H9 (cell line): ENCODE results near the gene MGAT2. TPM values are rescaled to one million over a fixed set of nuclear protein-coding genes. Genes with fewer than 3 reads are reported as not detected.

Source experiments
- DNase-seq: peaks from one replicate; pipeline ENCODE4 v3.0.0-alpha.2; 2017
- H2AFZ ChIP-seq: one replicate; pipeline ENCODE4 v1.6.1; 2013; ENCODE audit warnings: mild to moderate bottlenecking, low read length, control low read depth, moderate library complexity
- H2AK5ac ChIP-seq: 2 replicates; pipeline ENCODE4 v1.6.1; 2013; ENCODE audit warnings: low read length, control low read depth, mixed read lengths; ENCODE audit not compliant: insufficient read length
- H2BK120ac ChIP-seq: one replicate; pipeline ENCODE4 v1.6.1; 2013; ENCODE audit warnings: low read depth, mild to moderate bottlenecking, low read length, control low read depth, inconsistent platforms; ENCODE audit not compliant: poor library complexity, severe bottlenecking
- H2BK12ac ChIP-seq: 2 replicates; pipeline ENCODE4 v1.6.1; 2013; ENCODE audit warnings: low read length, control low read depth, mixed read lengths, low read depth; ENCODE audit not compliant: insufficient read length
- H2BK15ac ChIP-seq: 2 replicates; pipeline ENCODE4 v1.6.1; 2013; ENCODE audit warnings: low read depth, low read length, control low read depth
- H2BK20ac ChIP-seq: one replicate; pipeline ENCODE4 v1.6.1; 2013; ENCODE audit warnings: low read depth, mild to moderate bottlenecking, low read length, control low read depth, inconsistent platforms; ENCODE audit not compliant: poor library complexity, severe bottlenecking
- H2BK5ac ChIP-seq: 2 replicates; pipeline ENCODE4 v1.6.1; 2013; ENCODE audit warnings: low read length, control low read depth, mixed read lengths; ENCODE audit not compliant: insufficient read length
- H3K14ac ChIP-seq: 2 replicates; pipeline ENCODE4 v1.6.1; 2013; ENCODE audit warnings: low read length, control low read depth; ENCODE audit not compliant: insufficient read depth
- H3K18ac ChIP-seq: 2 replicates; pipeline ENCODE4 v1.6.1; 2013; ENCODE audit warnings: low read depth, mild to moderate bottlenecking, mixed read lengths, low read length, control low read depth; ENCODE audit not compliant: insufficient read length
- H3K23ac ChIP-seq: 2 replicates; pipeline ENCODE4 v1.6.1; 2013; ENCODE audit warnings: low read length, control low read depth, mixed read lengths, low read depth; ENCODE audit not compliant: insufficient read length
- H3K23me2 ChIP-seq: 2 replicates; pipeline ENCODE4 v1.6.1; 2013; ENCODE audit warnings: low read depth, mild to moderate bottlenecking, mixed read lengths, low read length, control low read depth; ENCODE audit not compliant: insufficient read length, poor library complexity, severe bottlenecking
- H3K27ac ChIP-seq: 2 replicates; pipeline ENCODE4 v1.5.1; 2013; ENCODE audit warnings: low read length, control low read depth, mixed read lengths, low read depth; ENCODE audit not compliant: insufficient read length
- H3K27me3 ChIP-seq: 2 replicates; pipeline ENCODE4 v1.6.1; 2013; ENCODE audit warnings: low read length, control low read depth, inconsistent platforms; ENCODE audit not compliant: insufficient read depth
- H3K4ac ChIP-seq: 2 replicates; pipeline ENCODE4 v1.6.1; 2013; ENCODE audit warnings: low read depth, mild to moderate bottlenecking, control low read depth, inconsistent platforms, low read length, moderate library complexity
- H3K4me1 ChIP-seq: 2 replicates; pipeline ENCODE4 v1.6.1; 2013; ENCODE audit warnings: low read length, control low read depth, inconsistent platforms; ENCODE audit not compliant: insufficient read depth
- H3K4me2 ChIP-seq: 2 replicates; pipeline ENCODE4 v1.6.1; 2013; ENCODE audit warnings: low read length, control low read depth, mixed read lengths; ENCODE audit not compliant: insufficient read length, insufficient read depth
- H3K56ac ChIP-seq: 2 replicates; pipeline ENCODE4 v1.6.1; 2013; ENCODE audit warnings: low read depth, mild to moderate bottlenecking, mixed read lengths, low read length, control low read depth; ENCODE audit not compliant: insufficient read length
- H3K79me1 ChIP-seq: 2 replicates; pipeline ENCODE4 v1.6.1; 2013; ENCODE audit warnings: low read depth, mild to moderate bottlenecking, moderate library complexity, low read length, control low read depth, inconsistent platforms; ENCODE audit not compliant: insufficient read depth, poor library complexity, severe bottlenecking
- H3K79me2 ChIP-seq: 2 replicates; pipeline ENCODE4 v1.6.1; 2013; ENCODE audit warnings: low read length, control low read depth, inconsistent platforms; ENCODE audit not compliant: insufficient read depth
- H3K9ac ChIP-seq: 2 replicates; pipeline ENCODE4 v1.6.1; 2013; ENCODE audit warnings: low read length, control low read depth, mixed read lengths; ENCODE audit not compliant: insufficient read length; ENCODE audit errors: extremely low read depth
- H3K9me3 ChIP-seq: one replicate; pipeline ENCODE4 v1.6.1; 2013; ENCODE audit warnings: low read depth, low read length, inconsistent platforms; ENCODE audit not compliant: control insufficient read depth
- H3T11ph ChIP-seq: one replicate; pipeline ENCODE4 v1.6.1; 2013; ENCODE audit warnings: mild to moderate bottlenecking, low read length, control low read depth, inconsistent platforms
- H4K20me1 ChIP-seq: one replicate; pipeline ENCODE4 v1.6.1; 2013; ENCODE audit not compliant: control insufficient read depth, insufficient read length, insufficient read depth
- H4K5ac ChIP-seq: 2 replicates; pipeline ENCODE4 v1.6.1; 2013; ENCODE audit warnings: low read depth, mild to moderate bottlenecking, mixed read lengths, low read length, control low read depth; ENCODE audit not compliant: insufficient read length
- H4K8ac ChIP-seq: replicated peaks from 2 replicates; pipeline ENCODE4 v1.6.1; 2013; ENCODE audit warnings: low read length, control low read depth, mixed read lengths, low read depth; ENCODE audit not compliant: insufficient read length
- H4K91ac ChIP-seq: 2 replicates; pipeline ENCODE4 v1.6.1; 2013; ENCODE audit warnings: low read depth, mild to moderate bottlenecking, moderate library complexity, mixed read lengths, low read length, control low read depth; ENCODE audit not compliant: insufficient read length
- H3K27ac Mint-ChIP-seq, 3 experiments: 2 replicates in 2 of 3; 3 replicates in 1 of 3; pipeline ENCODE4 v1.8.0; 2020 to 2021; ENCODE audit warnings: mixed read lengths in 3 of 3, mild to moderate bottlenecking in 1 of 3, moderate library complexity in 1 of 3
- H3K27me3 Mint-ChIP-seq: 2 replicates; pipeline ENCODE4 v1.8.0; 2021; ENCODE audit warnings: low read depth, mild to moderate bottlenecking, moderate library complexity, mixed read lengths
- H3K36me3 Mint-ChIP-seq, 3 experiments: 2 replicates in 2 of 3; 3 replicates in 1 of 3; pipeline ENCODE4 v1.8.0; 2020 to 2021; ENCODE audit warnings: low read depth in 3 of 3, mixed read lengths in 3 of 3; ENCODE audit not compliant: insufficient read depth in 1 of 3
- H3K4me1 Mint-ChIP-seq, 2 experiments: 2 replicates each; pipeline ENCODE4 v1.8.0; 2020; ENCODE audit warnings: mixed read lengths in 2 of 2
- H3K4me3 Mint-ChIP-seq, 2 experiments: 2 replicates in 1 of 2; 3 replicates in 1 of 2; pipeline ENCODE4 v1.8.0; 2020 to 2021; ENCODE audit warnings: mild to moderate bottlenecking in 2 of 2, mixed read lengths in 2 of 2, moderate library complexity in 1 of 2
- H3K9me3 Mint-ChIP-seq, 2 experiments: 2 replicates in 1 of 2; 3 replicates in 1 of 2; pipeline ENCODE4 v1.8.0; 2020; ENCODE audit warnings: mild to moderate bottlenecking in 2 of 2, mixed read lengths in 2 of 2, moderate library complexity in 1 of 2
- WGBS: extraction: QIAGEN DNeasy Blood & Tissue Kit; methylation state at CpG from one replicate; pipeline ENCODE4 v1.1.7; 2013; ENCODE audit warnings: missing lambda C conversion rate, low lambda C conversion rate, mixed read lengths; ENCODE audit not compliant: insufficient read length; ENCODE audit errors: extremely low coverage; 5-methylcytosine and 5-hydroxymethylcytosine counted together
- total RNA-seq: library from RNA; stranded (reverse); gene quantifications from 2 replicates; pipeline ENCODE4 v1.2.1, GENCODE V29; 2021
- TF ChIP-seq, protein P1 (sequence below): fragments of 200-600 bp; sonication (generic); conservative IDR thresholded peaks from 3 replicates; pipeline ENCODE4 v1.8.0; 2021; ENCODE audit warnings: antibody characterized with exemption, mild to moderate bottlenecking

MGAT2 gene
- total RNA-seq, 1 experiment from 2014 or later, result 24.5 TPM

DNA sequence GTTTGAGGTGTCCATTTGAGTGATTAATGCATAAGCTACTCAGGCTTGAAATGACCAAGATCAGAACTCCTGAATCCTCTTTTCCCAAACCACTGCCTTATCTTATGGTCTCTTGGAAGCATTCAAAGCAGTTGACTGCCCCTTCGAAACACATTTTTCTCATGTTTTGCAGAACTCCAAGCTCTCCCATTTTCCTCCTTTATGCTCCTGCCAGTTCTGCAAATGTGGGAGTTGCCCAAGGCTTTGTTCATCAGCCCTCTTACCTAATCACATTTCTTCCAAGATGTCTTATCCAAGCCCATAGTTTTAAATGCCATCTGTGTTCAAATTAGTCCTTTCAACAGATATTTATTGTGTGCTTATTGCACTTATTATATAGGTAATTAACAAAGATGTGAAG, 16.3 kb downstream of the MGAT2 start:
- no peak overlapping the region for H3K27ac ChIP-seq

More for the DNA sequence above, 16.3 kb downstream of the MGAT2 start:
- no peak overlapping the region for H2BK12ac ChIP-seq
- H2BK120ac ChIP-seq, result no peak overlapping the region
- no peak overlapping the region for H2AFZ ChIP-seq
- H3K27ac Mint-ChIP-seq, result peak overlapping the region in 1 of 3 experiments; percentile 35; a peak in 2 of 7 replicates
- peak overlapping the region; percentile 12 to 52; a peak in 3 of 5 replicates for H3K4me3 Mint-ChIP-seq
- no peak overlapping the region for H3K56ac ChIP-seq
- H3K4ac ChIP-seq, result no peak overlapping the region
- H2BK20ac ChIP-seq, result no peak overlapping the region
- H3K79me1 ChIP-seq, result peaks cover 8% of the 10 kb centered on the region
- H3K9me3 Mint-ChIP-seq, result peaks cover 0 to 3% of the 10 kb centered on the region in 2 experiments; a peak in 1 of 5 replicates
- no peak overlapping the region for H2AK5ac ChIP-seq
- H3K9me3 ChIP-seq, result no peaks in the 10 kb centered on the region
- peaks cover 6 to 24% of the 10 kb centered on the region in 2 experiments for H3K4me1 Mint-ChIP-seq
- H4K8ac ChIP-seq, result no peak overlapping the region
- H4K5ac ChIP-seq, result no peak overlapping the region
- WGBS, result no CpG with 5 or more reads among the region's 1 CpG
- no peaks in the 10 kb centered on the region for H3K27me3 Mint-ChIP-seq
- H3K27me3 ChIP-seq, result no peaks in the 10 kb centered on the region
- H3K18ac ChIP-seq, result no peak overlapping the region
- peaks cover 21 to 53% (median 23%) of the 10 kb centered on the region in 3 experiments for H3K36me3 Mint-ChIP-seq
- H3K4me2 ChIP-seq, result no peak overlapping the region
- H4K20me1 ChIP-seq, result no peaks in the 10 kb centered on the region
- no peak overlapping the region for H4K91ac ChIP-seq
- no peak overlapping the region for H2BK15ac ChIP-seq
- peaks cover 7% of the 10 kb centered on the region for H3K23me2 ChIP-seq
- H3T11ph ChIP-seq, result no peak overlapping the region
- H3K4me1 ChIP-seq, result no peaks in the 10 kb centered on the region; the same call in 1 of the 2 replicates
- DNase-seq, result no peak
- no peak overlapping the region for H3K23ac ChIP-seq
- H3K14ac ChIP-seq, result no peak overlapping the region
- H2BK5ac ChIP-seq, result no peak overlapping the region
- TF ChIP-seq, protein P1, sequence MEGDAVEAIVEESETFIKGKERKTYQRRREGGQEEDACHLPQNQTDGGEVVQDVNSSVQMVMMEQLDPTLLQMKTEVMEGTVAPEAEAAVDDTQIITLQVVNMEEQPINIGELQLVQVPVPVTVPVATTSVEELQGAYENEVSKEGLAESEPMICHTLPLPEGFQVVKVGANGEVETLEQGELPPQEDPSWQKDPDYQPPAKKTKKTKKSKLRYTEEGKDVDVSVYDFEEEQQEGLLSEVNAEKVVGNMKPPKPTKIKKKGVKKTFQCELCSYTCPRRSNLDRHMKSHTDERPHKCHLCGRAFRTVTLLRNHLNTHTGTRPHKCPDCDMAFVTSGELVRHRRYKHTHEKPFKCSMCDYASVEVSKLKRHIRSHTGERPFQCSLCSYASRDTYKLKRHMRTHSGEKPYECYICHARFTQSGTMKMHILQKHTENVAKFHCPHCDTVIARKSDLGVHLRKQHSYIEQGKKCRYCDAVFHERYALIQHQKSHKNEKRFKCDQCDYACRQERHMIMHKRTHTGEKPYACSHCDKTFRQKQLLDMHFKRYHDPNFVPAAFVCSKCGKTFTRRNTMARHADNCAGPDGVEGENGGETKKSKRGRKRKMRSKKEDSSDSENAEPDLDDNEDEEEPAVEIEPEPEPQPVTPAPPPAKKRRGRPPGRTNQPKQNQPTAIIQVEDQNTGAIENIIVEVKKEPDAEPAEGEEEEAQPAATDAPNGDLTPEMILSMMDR, result no peak
- H3K79me2 ChIP-seq, result peaks cover 12% of the 10 kb centered on the region; the same call in 1 of the 2 replicates
- no peak overlapping the region for H3K9ac ChIP-seq
